Measurements from ENCODE around the gene CSMD2. TPM values are rescaled to one million over a fixed set of nuclear protein-coding genes. Genes with fewer than 3 reads are reported as not detected.

The CSMD2 gene
- total RNA-seq, 1 donor from 2014 or later = 0.98 TPM

GRCh38 chr1:33635336-33636012 is 529.6 kb downstream of the CSMD2 start:
- no peak for TF ChIP-seq CTCF (conservative IDR thresholded peaks at IDR 0.05; ENCODE audit: low read depth, low read length)
- DNase-seq (ENCODE audit: low read depth) = no peak
- no peak overlapping the region for H3K4me3 ChIP-seq (ENCODE audit: low read depth, low read length)

- no peak overlapping the region for H3K4me3 ChIP-seq (ENCODE audit: low read depth, low read length)
- TF ChIP-seq CTCF (conservative IDR thresholded peaks at IDR 0.05; ENCODE audit: low read depth, low read length) = peak; percentile 72
- no peak for DNase-seq (ENCODE audit: low read depth)
Observed at GRCh38 chr1:33634806-33635205, 530.2 kb downstream of the CSMD2 start.

- TF ChIP-seq CTCF (conservative IDR thresholded peaks at IDR 0.05; ENCODE audit: low read depth, low read length) = no peak
- no peak for DNase-seq (ENCODE audit: low read depth)
- no peak overlapping the region for H3K4me3 ChIP-seq (ENCODE audit: low read depth, low read length)
Observed at GRCh38 chr1:33634143-33634542, 530.9 kb downstream of the CSMD2 start.

- H3K4me3 ChIP-seq (ENCODE audit: low read depth, low read length) = no peak overlapping the region
- peak; percentile 100 for TF ChIP-seq CTCF (conservative IDR thresholded peaks at IDR 0.05; ENCODE audit: low read depth, low read length)
- peak; percentile 32 for DNase-seq (ENCODE audit: low read depth)
Observed at GRCh38 chr1:33633019-33633801, 531.8 kb downstream of the CSMD2 start.

GRCh38 chr1:33630686-33631085 is 534.3 kb downstream of the CSMD2 start:
- no peak overlapping the region for H3K4me3 ChIP-seq (ENCODE audit: low read depth, low read length)
- DNase-seq (ENCODE audit: low read depth) = no peak
- no peak for TF ChIP-seq CTCF (conservative IDR thresholded peaks at IDR 0.05; ENCODE audit: low read depth, low read length)

GRCh38 chr1:33626801-33627200 is 538.2 kb downstream of the CSMD2 start:
- DNase-seq (ENCODE audit: low read depth) = no peak
- H3K4me3 ChIP-seq (ENCODE audit: low read depth, low read length) = no peak overlapping the region
- no peak for TF ChIP-seq CTCF (conservative IDR thresholded peaks at IDR 0.05; ENCODE audit: low read depth, low read length)
